HTERT RPE-1 (cell line): ENCODE data around the gene CFL1.

Experiments
- in situ Hi-C: fragments of 300-500 bp; cut with MboI; formaldehyde crosslinking; loops from 4 replicates; pipeline ENCODE4 v1.14.3; 2020; ENCODE audit warnings: low sequenced_read_pairs

The CFL1 gene

GRCh38 chr11:65808744-65809341 lies 49.1 kb downstream of the CFL1 start:
- in situ Hi-C loops = no loop called here

GRCh38 chr11:65806979-65807378 lies 51.0 kb downstream of the CFL1 start:
- in situ Hi-C loops = no loop called here
